NCI-H524 treated with DMSO at 0.1 percent for 48 hours (cell line): ENCODE measurements around the gene SMARCB1.

ENCODE experiments used
- DNase-seq: peaks from one replicate; lab custom pipeline; 2025; lab: John Stamatoyannopoulos, UW

The SMARCB1 gene

DNA sequence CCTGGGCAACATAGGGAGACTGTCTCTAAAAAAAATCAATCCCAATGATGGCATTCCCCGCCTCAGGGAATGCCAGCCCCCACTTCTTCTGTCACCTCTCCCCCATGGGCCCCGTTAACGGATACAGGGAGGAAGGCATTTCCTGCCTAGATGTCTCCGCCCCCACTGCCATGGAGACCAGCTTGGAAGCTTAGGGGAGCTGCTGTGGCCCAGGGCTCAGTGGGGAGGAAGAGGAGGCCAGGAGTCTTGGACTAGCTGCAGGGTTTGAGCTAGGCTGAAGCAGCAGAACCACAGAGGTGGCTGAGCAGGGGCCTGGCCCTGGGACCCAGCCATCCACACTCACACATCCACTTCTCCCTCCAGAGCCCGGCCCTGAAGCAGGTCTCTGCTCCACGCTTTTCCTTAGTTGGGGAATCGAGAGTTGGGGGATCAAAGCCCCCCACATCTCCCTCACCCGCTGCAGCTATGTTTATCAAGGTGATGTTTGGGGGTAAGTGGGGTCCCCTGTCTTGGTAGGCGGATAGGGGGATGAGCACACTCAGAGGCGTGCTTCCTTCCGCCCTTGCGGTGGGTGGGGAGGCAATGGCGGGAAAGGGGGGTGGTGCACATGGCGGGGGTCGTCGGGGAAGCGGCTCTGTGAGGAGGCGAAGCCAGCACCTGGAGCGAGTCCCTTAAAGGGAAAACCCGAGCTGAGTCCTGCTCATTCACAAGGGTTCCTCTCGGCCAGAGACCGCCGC, 23.8 kb upstream of the SMARCB1 start, which contains the start of gene C22orf15:
Gene C22orf15, plus strand, starts transcription at position 149 of the 737 bp plus-strand sequence. Its CDS starts 317 bp downstream, at position 466.
- DNase-seq = no peak

DNA sequence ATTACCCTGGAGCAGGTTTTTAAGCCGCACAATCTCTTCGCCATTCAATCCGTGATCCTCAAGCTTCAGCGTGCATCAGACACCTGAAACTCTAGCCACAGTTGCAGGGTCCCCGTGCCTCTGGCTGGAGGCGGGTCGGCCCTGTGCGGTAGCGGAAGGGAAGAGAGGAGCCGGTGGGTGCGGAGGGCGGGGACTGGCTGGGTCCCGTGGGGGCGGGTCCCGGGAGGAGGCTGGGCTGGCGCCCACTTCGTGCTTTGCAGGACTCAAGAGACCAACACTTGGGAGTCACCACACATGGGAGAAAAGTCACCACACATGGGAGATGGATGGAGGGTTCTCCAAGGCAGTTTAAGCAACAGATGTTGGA, 23.2 kb upstream of the SMARCB1 start:
- DNase-seq = no peak

DNA sequence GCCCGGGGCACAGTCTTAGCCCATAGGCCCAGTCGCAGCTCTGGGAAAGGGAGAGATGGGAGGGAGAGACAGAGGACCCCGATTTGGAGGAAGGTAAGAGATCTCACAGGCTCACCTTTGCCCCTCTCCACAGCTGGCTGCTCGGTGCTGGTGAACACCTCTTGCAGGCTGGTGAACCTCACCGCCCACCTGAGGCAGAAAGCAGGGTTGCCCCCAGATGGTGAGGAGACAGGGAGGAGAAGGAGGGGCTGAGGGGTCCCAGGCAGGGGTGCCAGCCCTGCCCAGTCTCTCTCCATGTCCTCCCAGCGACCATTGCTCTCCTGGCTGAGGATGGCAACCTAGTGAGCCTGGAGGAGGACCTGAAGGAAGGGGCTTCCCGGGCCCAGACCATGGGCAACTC, 22.8 kb upstream of the SMARCB1 start:
- no peak for DNase-seq

DNA sequence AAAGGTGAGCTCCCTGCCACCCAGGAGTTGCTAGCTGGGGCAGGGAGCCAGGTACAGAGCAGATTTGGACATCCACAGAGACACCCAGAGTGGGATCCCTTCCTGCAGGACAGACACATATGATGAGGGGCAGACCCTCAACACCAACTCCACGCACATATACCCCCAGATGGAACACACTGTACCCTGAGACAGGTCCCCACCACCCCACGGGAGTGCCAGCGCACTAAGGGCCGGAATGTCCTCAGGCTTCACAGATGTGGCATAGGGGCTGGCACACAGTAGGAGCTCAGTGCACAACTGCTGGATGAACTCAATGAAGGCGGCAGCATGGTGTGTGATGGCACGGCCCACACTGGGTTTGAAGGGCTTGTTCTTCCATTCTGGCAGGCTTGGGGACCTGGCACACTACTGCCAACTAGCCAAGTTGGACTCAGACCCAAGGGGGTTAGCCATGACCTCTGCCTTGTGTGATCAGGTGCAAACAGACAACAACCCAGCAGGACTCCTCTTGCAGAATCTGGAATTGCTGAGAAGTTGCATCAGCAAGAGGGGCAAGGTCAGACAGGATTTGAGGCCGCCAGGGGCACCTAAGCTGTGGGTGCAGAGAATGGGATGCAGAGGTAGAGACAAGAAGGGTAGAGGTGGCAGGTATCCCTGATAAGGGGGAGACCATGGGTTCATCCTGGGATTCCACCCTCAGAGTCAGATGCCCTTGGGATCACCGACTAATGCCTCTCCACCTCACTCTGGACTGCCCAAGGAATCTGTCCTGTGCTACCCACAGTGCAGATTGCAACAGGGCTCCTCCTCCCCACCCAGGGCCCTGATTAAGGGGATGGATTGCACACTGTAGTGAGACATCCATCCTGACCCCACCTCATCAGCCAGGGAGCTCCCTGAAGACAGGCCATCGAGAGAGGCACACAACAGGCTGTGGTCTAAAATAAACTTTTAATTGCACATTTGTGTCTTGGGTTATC, 21.6 kb upstream of the SMARCB1 start:
- DNase-seq = no peak

DNA sequence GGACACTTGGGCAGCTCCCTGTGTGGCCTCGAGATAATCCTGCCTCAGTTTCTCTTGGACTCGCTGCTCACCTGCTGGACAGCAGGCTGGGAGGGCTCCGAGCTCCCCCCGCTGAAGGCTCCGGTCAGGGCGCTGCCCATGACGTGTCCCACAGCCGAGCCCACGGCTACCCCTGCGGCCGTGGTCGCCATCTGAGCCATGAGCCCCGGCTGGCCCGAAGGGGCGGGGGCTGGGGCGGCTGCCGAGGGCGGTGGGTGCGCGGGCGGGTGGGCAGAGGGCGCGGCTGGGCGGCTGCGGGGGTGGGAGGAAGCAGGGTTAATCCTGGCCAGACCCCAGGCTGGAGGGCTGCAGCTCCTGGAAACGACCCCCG, 19.5 kb upstream of the SMARCB1 start:
- DNase-seq = no peak

DNA sequence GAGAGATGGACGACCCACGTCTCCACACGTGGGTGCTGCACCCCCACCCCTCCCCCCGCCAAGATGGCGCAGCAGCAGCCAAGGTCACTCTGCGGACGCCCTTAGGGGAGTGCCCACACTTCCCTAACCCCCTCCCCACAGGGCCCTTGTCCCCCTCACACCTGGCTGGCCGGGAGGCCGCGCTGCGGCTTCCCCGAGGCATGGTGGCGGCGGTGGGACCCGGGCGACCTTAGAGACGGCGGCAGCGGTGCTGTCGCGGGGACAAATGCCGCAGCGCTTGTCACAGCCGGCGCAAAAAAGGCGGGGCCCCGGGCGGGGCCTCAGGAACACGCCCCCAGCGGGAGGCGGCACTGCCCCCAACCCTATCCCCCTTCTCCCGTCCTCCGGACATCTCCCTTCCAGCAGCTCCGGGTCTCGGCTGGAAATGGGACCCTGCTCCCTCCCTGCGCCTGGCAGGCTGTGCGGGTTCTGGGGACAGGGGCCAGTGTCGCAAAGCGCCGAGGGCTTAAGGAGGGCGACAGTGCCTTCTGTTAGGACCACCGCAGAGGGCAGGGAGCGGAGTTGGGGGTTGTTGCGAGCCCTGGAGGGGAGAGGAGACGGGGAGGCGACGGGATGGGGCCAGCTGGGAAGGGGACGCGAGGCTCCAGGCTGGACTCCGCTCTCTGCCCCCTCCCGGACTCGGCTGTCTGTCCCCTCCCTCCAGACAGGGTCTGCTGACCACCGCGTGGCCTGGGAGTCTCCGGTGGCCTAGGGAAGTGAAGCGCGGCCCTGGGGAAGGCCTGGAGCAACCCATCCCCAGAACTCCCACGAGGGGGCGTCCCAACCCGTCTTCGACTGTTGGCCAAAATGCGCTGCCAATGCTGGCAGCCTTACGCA, 18.9 kb upstream of the SMARCB1 start, which contains the start of gene CHCHD10:
Gene CHCHD10, minus strand, starts transcription at position 300 of the 876 bp plus-strand sequence. Its CDS starts 98 bp downstream, at position 202.
- peak; percentile 53 for DNase-seq

DNA sequence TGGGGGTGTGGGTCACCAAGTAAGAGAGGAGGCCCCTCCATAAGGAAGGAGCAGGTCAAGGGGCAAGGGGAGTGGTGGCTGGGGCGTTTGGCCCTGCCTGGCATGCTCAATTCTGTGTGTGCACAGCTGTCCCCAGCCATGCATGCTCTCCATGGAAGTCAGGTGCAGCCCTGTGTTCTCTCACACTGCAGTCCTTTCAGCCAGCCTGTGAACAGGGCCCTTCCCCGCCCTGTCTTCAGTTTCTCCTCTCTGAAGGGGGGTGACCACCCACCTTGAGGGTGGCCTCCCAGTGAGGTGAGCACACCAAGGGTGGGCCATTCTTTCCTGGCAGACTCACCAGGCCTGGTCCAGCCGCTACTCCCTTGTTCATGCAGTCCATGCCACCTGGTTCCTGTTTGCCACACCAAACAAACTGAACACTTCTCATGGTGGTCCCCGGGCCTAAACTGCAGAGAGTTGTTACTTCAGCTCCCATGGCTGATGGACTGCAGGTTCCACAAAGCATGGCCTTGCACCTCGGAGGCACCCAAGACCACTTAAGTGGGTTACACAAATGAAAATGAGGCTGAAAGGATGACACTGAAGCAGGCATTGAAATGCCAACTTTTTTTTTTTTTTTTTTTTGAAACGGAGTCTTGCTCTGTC, 17.3 kb upstream of the SMARCB1 start:
- DNase-seq = no peak

DNA sequence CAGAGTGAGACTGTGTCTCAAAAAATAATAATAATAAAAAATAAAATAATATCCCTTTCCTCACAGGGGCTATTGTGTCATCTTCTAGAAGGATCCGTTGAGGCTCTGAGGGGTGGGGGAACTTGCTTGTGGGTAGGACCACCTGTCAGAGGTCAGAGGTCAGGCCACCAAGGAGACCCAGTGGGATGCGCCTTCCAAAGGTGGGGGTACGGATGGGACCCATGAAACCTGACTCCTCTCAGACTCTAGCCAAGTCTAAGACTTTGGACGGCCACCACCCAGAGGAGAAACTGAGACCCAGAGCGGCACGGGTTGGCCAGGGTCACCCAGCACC, 14.5 kb upstream of the SMARCB1 start:
- DNase-seq = no peak

DNA sequence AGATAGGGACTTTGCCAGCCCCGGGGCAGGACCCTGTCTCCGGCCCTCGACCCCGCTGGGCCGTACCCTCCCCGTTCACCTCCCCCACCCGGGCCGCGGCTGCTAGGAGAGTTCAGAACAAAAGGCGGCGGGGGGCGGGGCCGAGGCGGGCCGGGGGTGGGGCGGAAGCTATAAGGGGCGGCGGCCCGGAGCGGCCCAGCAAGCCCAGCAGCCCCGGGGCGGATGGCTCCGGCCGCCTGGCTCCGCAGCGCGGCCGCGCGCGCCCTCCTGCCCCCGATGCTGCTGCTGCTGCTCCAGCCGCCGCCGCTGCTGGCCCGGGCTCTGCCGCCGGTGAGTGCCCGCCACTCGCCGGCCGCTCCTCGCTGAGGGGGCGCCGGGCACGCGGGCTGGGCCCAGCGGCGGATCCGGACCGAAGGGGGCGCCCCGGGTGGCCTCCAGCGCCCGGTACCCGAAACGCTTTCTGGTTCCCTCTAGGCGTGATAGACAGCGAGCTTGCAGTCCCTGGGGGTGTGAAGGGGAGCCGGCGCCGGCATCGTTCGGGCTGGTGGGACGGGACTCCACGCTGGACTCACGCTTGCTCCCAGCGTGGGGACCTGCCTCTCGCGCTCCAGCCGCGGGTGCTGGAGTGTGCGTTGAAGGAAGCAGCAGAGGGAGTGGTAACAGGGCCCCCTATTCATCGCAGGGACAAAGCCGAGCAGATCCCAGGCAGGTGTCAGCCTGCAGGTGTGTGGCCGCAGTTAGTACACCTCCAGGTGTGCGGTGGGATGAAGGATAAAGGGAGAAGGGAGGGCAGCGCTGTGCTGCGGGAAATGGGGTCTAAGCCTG, 13.9 kb upstream of the SMARCB1 start, which contains the start of gene MMP11:
Gene MMP11, plus strand, starts transcription at position 201 of the 825 bp plus-strand sequence. Its CDS starts 22 bp downstream, at position 223.
- no peak for DNase-seq

DNA sequence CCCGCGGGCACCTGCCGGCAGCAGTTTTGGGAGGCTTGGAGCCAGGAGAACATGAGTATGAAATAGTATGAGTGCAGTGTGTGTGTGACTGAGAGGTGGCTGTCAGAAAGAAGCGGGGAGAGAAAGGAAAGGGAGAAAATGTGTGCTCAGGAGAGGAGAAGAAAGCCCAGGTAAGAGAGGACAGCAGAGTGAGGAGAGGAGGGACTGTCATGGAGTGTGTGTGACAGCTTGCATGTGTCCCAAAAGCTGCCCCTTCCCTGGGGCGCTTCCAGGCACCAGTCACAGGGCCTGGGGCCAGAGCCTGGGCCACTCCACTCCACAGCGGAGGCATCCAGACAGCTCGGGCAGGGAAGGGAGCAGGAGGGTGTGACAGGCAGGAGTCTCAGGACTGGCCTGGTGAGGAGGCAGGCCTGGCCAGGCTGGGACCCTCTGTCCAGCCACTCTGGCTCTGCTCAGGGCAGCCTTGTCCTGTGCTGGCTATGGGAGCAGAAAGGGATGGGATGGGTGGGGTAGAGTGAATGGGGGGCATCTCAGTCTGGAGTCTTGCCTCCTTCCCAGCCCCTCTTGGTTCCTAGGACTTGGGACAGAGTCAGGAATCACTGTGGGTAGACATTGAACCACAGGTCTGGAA, 13.2 kb upstream of the SMARCB1 start:
- DNase-seq = no peak

DNA sequence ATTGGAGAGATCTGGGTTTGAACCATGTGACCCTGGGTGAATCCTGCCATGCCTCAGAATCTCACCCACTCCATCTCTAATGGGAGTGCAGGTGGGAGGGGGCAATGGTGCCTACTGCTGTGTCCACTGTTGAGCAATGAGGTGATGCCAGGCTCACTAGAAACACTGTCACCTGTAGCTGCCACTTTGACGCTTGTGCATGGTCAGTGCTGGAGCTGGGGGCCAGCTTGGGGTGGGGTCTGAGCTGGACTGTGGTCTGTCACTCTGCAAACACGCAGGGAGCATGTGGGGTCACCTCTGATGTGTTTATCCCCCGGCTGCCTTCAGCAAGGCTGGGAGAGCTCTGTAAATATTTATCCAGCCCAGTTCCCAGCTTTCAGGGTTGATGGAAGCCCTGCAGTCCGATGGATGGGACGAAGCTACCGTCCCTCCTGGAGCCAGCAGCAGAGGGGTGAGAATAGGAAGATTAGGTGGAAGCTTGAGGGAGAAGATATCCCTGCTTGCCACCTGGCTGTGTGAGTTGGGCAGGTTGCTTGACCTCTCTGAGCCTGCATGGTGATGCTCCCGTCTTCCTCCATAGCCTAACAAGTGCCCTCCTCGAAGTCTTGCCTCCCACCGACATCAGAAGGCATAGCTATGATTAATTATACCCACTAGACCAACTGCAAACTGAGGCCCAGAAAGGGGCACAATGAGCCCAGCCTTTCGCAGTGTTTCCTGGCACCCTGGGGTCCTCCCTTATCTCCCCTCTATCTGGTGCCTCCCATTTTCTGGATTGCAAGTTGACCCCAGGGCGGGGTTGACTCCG, 12.4 kb upstream of the SMARCB1 start:
- no peak for DNase-seq

DNA sequence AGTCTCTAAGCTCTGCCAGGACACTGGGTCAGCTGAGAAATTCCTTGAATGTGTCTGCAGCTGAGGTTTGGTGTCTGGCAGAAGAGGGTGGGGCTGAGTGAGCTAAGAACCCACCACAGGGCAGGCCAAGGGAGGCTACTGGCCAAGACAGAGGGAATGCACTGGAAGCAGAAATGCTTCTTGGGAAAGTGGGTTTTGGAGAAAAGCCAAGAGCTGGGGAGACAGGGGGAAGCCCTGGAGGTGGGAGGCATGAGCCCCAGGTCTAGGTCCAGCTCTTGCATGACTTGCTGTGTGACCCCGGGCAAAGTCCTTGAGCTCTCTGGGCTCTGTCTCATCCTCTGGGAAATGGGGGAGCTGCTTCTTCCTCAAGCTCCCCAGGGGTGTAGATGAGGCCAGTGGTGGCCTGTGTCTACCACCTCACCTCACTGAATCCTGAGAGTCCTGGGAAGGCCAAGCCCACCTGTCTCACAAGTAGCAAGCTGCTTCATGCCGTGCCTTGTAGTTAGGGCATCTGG, 11.8 kb upstream of the SMARCB1 start:
- no peak for DNase-seq

DNA sequence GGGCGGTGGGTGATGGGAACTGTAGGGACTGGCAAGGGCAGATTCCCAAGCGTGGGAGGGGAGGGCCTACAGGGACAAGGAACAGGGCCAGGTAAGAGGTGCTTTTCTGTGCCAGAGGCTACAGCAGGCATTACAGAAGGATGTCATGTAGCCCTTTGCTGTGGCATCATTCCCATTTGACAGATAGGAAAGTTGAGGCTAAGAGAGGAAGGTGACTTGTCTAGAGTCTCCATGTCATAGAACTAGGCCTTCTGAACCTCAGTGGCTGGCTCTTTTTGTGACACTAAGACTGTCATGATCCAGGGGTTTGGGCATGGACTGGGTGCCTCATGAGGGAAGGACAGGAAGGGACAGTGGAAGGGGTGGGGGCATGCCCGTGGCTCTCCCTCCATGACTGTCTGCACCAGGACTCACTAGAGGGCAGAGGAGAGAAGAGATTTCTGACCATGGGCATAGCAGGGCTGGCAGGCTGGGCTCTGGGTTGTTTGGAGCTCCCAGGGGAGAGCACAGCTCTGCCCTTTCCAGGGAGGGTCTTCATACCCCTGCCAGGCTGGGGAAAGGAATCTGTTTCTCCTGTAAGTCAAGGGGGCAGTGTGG, 10.9 kb upstream of the SMARCB1 start:
- DNase-seq = no peak

DNA sequence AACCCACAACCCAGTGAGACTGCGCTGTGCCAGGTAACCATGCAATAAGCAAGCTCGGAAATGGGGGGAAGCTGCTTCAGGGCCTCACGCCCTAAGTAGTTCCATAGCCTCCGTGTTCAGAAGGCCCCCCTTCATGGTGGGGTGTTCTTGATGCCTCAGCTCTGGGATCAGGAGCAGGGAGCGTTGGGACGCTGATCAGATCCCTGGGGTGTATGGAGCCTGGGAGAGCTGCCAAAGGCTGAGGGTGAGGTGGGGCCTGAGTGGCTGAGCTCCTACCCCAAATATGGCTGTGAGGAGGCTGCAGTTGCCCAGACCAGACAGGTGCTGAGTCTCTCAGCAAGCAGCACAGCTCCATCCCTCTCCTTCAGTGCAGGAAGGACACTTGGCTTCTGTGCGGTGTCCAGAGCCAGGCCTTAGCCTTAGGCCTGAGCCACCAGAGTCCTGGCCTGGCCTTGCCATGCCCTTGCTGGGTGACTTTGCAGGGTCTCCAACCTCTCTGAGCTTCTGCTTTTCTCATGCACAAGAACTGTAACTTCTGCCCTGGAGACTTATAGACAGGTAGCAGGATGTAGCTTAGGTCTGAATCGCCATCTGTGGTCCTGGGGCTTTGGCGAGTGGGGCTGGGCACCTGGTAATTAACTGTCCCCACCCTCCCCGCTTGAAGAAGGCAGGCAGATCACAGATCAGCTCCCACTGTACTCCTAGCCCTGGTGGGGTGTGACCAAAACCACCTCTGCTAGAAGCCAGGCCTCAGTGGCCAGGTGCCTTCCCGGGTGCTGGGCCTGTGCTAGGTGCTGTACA, 8.8 kb upstream of the SMARCB1 start:
- DNase-seq = no peak

DNA sequence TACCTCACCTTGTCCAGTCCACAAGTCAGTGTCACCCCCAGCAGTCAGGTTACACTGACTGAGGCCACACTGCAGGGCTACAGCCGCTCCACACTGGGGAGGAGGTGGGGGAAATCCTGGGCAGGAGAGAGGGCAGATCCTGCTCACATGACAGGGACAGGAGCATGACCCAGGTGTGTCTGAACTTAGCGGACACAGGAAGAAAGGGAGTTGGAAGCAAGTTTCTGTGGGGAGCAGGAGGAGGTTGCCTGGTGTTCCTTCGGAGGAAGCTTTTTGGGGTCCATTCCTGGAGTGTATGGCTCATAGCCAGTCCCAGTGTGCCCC, 8.2 kb upstream of the SMARCB1 start:
- DNase-seq = no peak

DNA sequence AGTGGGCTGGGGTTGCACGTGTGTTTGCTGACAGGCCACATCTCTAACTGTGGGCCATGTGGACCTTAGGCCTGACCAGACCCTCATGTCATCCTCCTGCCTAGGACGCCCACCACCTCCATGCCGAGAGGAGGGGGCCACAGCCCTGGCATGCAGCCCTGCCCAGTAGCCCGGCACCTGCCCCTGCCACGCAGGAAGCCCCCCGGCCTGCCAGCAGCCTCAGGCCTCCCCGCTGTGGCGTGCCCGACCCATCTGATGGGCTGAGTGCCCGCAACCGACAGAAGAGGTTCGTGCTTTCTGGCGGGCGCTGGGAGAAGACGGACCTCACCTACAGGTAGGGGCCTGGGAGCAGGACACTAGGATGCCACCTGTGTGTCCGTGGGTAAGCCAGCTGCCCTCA, 7.7 kb upstream of the SMARCB1 start:
- no peak for DNase-seq

DNA sequence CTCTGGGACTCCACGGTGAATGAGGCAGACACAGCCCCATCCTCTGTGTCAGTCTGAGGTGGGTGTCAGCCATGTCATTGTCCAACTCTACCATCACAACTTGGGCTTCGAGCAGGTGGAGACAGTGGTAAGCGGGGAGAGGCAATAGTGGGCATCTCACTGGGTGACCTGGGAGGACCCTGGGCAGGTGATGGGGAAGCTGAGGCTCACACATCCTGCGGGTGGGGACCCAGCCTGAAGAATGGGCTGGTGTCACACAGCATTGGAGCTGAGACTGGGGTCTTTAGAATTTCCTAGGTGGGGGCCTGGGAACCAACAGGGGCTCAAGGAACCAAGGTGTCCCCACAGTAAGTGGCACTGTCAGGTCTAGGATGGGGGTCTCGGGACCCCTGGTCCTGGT, 7.0 kb upstream of the SMARCB1 start:
- no peak for DNase-seq
